Measurements from ENCODE around the gene EFNA2.

EFNA2 gene

DNA sequence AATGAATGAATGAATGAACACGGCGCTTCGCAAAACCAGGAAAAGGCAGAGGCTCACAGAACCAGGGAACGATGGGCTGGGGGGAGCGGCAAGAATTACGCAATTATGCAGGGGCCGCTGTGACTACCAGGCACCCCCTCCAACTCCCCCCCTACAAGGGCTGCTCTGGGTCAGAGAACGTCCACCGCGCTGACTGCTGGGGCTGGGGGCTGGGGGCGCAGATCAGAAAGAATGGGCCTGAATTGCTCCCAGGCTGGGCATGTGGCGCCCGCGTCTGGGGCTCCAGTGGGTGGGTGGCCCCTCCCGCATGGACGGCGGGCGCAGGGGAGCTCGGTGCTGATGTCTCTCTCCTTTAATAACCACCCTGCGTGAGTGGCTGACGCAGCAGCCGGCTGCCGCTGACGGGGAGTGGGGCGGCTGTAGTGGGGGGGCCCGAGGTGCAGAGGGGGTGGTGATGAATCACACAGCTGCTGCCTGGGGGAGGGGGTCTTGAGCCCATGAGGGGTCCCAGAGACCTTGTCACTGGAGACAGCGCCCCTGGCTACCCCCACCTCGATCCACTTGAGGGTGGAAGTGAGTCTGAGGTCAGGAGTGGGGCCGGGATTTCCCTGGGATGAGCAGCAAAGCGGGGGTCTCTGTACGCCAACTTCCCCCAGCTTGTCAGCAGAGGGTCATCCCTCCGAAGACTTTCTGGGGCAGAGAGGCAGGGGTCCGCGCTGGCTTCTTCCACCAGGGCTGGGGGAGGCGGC, 18.0 kb upstream of the EFNA2 start:
- FAIRE-seq (no peak), DNase-seq (ENCODE audit: insufficient read length, low spot score) (no peak)
- TF ChIP-seq, protein P1, sequence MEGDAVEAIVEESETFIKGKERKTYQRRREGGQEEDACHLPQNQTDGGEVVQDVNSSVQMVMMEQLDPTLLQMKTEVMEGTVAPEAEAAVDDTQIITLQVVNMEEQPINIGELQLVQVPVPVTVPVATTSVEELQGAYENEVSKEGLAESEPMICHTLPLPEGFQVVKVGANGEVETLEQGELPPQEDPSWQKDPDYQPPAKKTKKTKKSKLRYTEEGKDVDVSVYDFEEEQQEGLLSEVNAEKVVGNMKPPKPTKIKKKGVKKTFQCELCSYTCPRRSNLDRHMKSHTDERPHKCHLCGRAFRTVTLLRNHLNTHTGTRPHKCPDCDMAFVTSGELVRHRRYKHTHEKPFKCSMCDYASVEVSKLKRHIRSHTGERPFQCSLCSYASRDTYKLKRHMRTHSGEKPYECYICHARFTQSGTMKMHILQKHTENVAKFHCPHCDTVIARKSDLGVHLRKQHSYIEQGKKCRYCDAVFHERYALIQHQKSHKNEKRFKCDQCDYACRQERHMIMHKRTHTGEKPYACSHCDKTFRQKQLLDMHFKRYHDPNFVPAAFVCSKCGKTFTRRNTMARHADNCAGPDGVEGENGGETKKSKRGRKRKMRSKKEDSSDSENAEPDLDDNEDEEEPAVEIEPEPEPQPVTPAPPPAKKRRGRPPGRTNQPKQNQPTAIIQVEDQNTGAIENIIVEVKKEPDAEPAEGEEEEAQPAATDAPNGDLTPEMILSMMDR (IDR thresholded peaks at IDR 0.05; ENCODE audit: insufficient read depth, missing control alignments): no peak

DNA sequence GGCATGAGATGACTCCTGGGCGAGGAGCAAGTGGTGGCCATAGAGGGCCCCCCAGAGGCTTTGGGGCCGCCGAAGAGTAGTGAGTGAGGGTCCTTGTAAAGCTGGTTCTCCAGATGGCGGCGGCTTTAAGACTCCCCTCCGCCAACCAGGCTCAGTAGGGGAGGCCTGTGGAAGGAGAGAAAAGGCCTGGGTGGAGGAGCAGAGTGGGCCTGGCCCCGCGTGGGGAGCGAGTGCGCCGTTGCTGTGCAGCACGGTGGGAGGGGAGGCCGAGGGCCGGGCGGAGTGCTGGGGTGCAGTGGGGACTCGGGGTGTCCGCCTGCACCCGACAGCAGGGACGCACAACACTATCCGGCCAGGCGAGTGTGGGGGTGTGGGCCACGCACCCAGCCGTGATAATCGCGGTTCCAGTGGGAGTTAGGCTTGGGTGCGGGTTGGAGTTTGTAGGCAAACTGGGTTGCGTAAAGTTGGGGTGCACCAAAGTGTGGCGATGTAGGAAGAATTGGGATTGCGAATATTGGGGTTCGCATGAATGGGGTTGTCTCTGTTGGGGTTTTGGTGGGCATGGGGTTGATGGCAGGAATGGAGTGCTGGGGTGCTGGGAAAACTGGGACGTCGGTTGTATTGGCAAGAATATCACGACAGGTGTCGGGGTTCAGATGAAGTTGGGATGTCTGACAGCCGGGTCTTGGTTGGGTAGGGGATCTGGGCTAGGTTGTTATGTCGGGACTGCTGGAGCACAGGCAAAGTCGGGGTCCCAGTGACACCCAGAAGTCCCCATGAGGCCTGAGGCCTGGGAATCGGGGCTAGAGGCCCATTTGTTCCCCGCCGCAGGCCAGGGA, 17.2 kb upstream of the EFNA2 start:
- TF ChIP-seq, protein P1 (IDR thresholded peaks at IDR 0.05; ENCODE audit: insufficient read depth, missing control alignments): no peak
- FAIRE-seq (no peak), DNase-seq (ENCODE audit: insufficient read length, low spot score) (no peak)

DNA sequence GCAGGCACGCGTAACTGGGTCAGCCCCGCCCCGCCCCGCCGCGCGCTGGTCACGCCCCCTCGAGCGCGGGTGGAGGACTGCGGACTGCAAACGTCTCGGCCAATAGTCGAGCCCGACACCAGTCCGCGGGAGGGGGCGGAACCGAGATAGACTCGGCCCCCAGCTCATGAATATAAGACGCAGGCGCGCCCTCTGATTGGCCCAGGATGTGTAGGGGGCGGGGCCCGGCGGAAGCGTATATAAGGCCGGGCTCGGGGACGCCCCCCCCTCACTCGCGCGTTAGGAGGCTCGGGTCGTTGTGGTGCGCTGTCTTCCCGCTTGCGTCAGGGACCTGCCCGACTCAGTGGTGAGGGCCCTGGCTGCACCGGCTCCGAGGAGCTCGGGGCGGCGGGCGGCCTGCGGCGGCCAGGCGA, 16.6 kb upstream of the EFNA2 start, which contains the start of gene CIRBP:
TSS of gene CIRBP (plus strand) at position 268 of the 413 bp plus-strand sequence. CDS start 1,602 bp downstream, outside the sequence.
- peak; percentile 98 for DNase-seq (ENCODE audit: insufficient read length, low spot score)
- no peak for FAIRE-seq

DNA sequence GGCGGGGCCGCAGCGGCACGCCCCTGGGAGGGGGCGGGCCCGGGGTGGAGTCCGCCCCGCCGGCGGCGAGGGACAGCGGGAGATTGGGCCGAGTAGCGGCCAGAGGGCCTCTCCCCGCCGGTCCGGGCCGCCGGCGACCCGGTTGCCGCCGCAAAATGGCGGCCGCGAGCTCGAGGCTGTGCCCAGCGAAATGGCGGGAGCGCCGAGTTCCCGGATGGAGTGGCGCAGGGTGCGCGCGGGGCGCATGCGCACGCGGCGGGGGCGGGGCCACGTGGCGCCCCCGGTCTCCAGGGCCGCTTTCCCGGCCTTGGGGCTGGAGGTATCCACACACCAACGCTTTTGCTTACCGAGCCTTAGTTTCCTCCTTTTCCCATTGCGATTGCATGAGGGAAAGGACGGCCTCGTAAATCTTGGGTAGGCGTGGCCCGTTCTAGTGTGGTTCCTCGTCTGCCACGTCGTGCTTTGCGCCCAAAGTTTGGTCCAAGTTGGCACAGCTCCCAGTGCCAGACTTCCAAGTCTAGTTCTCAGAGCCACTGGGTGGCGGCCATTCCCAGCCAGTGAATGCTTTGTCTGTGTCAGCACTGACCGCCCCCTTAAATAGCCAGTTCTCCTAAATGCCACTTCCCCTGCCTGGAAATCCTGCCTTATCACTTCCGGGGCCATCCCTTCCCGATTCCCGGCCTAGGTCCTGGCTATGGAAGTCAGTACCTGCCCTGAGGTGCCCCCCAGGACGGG, 16.0 kb upstream of the EFNA2 start:
- DNase-seq (ENCODE audit: insufficient read length, low spot score): peak; percentile 92

More for the DNA sequence above, 16.6 kb upstream of the EFNA2 start, which contains the start of gene CIRBP:
- TF ChIP-seq, protein P1 (IDR thresholded peaks at IDR 0.05; ENCODE audit: insufficient read depth, missing control alignments): no peak

DNA sequence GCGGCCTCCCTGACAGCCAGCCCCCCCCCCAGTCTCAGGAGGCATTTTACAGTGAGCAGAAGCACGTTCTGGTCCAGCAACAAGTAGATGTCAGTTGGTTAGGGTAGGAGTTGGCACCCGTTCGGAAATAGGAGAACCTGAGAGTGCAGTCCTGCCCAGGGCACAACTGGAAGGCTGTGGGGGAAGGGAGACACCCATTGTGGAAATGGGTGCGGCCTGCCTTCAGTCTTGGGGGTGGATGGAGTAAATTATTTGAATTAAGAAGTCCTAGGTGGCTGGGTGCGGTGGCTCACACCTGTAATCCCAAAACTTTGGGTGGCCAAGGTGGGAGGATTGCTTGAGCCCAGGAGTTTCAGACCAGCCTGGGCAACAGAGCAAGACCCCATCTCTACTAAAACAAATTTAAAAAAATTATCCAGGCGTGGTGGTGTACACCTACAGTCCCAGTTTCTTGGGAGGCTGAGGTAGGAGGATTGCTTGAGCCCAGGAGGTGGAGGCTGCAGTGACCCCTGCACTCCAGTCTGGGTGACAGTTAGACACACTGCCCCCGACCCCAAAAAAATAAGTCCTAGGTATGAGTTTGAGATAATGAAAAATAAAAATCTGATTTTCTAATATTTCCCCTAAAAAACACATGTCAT, 15.3 kb upstream of the EFNA2 start:
- TF ChIP-seq, protein P1 (IDR thresholded peaks at IDR 0.05; ENCODE audit: insufficient read depth, missing control alignments): no peak
- FAIRE-seq: no peak
- DNase-seq (ENCODE audit: insufficient read length, low spot score): no peak

More for the DNA sequence above, 16.0 kb upstream of the EFNA2 start:
- TF ChIP-seq, protein P1 (IDR thresholded peaks at IDR 0.05; ENCODE audit: insufficient read depth, missing control alignments): no peak
- FAIRE-seq: no peak

DNA sequence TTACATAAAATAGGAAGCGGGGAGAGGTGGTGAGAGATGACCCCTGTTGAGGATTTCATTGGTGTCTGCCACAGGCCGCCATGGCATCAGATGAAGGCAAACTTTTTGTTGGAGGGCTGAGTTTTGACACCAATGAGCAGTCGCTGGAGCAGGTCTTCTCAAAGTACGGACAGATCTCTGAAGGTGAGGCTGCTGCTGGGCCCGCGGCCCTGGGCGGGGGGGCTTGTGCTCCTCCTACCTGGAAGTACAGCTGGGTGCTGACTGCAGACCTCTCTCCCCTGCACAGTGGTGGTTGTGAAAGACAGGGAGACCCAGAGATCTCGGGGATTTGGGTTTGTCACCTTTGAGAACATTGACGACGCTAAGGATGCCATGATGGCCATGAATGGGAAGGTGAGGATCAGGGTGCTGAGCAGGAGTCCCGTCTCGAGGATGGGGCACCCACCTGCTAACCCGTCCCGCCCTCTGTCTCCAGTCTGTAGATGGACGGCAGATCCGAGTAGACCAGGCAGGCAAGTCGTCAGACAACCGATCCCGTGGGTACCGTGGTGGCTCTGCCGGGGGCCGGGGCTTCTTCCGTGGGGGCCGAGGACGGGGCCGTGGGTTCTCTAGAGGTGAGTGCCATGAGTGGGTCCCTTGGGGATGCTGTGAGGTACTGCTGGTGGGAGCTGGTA, 14.7 kb upstream of the EFNA2 start:
- TF ChIP-seq, protein P1 (IDR thresholded peaks at IDR 0.05; ENCODE audit: insufficient read depth, missing control alignments): no peak
- FAIRE-seq (no peak), DNase-seq (ENCODE audit: insufficient read length, low spot score) (no peak)
